Natural killer cell (primary cell): ENCODE results near the gene KY. TPM values are rescaled to one million over a fixed set of nuclear protein-coding genes. Genes with fewer than 3 reads are reported as not detected.

ENCODE experiments used
- ATAC-seq, 3 donors: fragments of 150-1000 bp in 2 of 3; fragments of 200-7000 bp in 1 of 3; cut with Tn5 transposase; 1 replicate in 1 of 3; 2 replicates in 2 of 3; pipeline ENCODE4 v1.10.0; 2021; ENCODE audit warnings: mild to moderate bottlenecking in 2 of 3, moderate library complexity in 2 of 3
- DNase-seq, 2 donors: peaks; one replicate each; pipeline versions ENCODE4 v3.0.0 to v3.0.0-alpha.2; 2013 to 2021; ENCODE audit warnings: mixed read lengths in 1 of 2
- H3K27ac ChIP-seq: one replicate; pipeline ENCODE4 v1.5.1; 2013; ENCODE audit warnings: mild to moderate bottlenecking, low read length
- H3K27me3 ChIP-seq: one replicate; pipeline ENCODE4 v1.6.1; 2013; ENCODE audit warnings: low read length; ENCODE audit not compliant: control insufficient read depth, insufficient read depth
- H3K36me3 ChIP-seq: one replicate; pipeline ENCODE4 v1.6.1; 2013; ENCODE audit warnings: low read length; ENCODE audit not compliant: control insufficient read depth, insufficient read depth
- H3K4me1 ChIP-seq: one replicate; pipeline ENCODE4 v1.6.1; 2013; ENCODE audit warnings: low read length; ENCODE audit not compliant: control insufficient read depth, insufficient read depth
- H3K4me3 ChIP-seq: one replicate; pipeline ENCODE4 v1.5.1; 2013; ENCODE audit warnings: low read length
- H3K9me3 ChIP-seq: one replicate; pipeline ENCODE4 v1.6.1; 2013; ENCODE audit warnings: low read length; ENCODE audit not compliant: control insufficient read depth, insufficient read depth
- H3K27ac Mint-ChIP-seq, 2 donors: one replicate each; pipeline ENCODE4 v1.8.0; 2022; ENCODE audit warnings: mild to moderate bottlenecking in 2 of 2, mixed read lengths in 2 of 2, moderate library complexity in 1 of 2
- H3K27me3 Mint-ChIP-seq, 2 donors: one replicate each; pipeline ENCODE4 v1.8.0; 2022; ENCODE audit warnings: low read depth in 2 of 2, mixed read lengths in 2 of 2
- H3K36me3 Mint-ChIP-seq: one replicate; pipeline ENCODE4 v1.8.0; 2022; ENCODE audit warnings: mixed read lengths
- H3K4me1 Mint-ChIP-seq, 2 donors: one replicate each; pipeline ENCODE4 v1.8.0; 2022; ENCODE audit warnings: mixed read lengths in 2 of 2
- H3K4me3 Mint-ChIP-seq: one replicate; pipeline ENCODE4 v1.8.0; 2022; ENCODE audit warnings: mild to moderate bottlenecking, moderate library complexity, mixed read lengths
- H3K9me3 Mint-ChIP-seq, 2 donors: one replicate each; pipeline ENCODE4 v1.8.0; 2022; ENCODE audit warnings: mixed read lengths in 2 of 2
- WGBS: methylation state at CpG from one replicate; pipeline ENCODE4 v1.1.7; 2013; ENCODE audit warnings: missing lambda C conversion rate; ENCODE audit not compliant: insufficient coverage; 5-methylcytosine and 5-hydroxymethylcytosine counted together
- intact Hi-C: fragments of 100-400 bp; cut with micrococcal nuclease; formaldehyde crosslinking; loops from one replicate; pipeline ENCODE4 v1.14.2; 2022
- total RNA-seq, 4 donors: library from RNA; stranded (reverse); fragments of 120-200 nt in 1 of 4; gene quantifications; one replicate each; pipeline versions ENCODE4 v1.2.3 to v1.2.4, GENCODE V29; 2013 to 2022
- TF ChIP-seq, protein P1 (sequence below): fragments of 200-600 bp; IDR thresholded peaks from one replicate; pipeline ENCODE4 v1.8.0; 2022; ENCODE audit warnings: antibody characterized with exemption

Gene KY, protein sequence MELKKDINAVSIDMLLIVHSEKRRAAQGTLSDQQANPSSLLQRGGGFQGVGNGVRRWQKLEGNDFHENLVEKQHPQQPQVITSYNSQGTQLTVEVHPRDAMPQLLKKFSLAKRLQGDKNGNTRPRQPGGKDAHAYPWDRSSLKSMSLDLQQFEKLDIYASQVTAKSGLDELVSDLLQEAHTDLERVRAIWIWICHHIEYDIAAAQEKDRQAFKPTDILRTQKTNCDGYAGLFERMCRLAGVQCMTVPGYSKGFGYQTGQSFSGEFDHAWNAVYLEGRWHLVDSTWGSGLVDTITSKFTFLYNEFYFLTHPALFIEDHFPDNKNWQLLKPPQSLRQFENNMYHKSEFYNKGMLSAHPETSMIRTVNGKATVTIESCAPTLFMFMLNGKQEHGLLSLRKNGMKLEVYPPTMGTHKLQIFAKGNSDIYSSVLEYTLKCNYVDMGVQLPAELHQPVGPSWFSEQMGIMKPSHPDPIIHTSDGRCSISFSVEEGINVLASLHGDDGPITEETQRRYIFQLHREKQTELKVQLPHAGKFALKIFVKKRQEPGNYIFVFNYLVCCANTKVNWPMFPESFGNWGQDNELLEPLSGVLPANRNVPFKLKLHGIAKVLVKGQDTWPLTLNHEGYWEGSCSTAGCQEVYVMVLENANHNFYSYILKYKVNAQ
- under 1 TPM in 1 of 3 donors, not detected in 2; 0.15 TPM for total RNA-seq
- 0.16 TPM for total RNA-seq (2013)

DNA sequence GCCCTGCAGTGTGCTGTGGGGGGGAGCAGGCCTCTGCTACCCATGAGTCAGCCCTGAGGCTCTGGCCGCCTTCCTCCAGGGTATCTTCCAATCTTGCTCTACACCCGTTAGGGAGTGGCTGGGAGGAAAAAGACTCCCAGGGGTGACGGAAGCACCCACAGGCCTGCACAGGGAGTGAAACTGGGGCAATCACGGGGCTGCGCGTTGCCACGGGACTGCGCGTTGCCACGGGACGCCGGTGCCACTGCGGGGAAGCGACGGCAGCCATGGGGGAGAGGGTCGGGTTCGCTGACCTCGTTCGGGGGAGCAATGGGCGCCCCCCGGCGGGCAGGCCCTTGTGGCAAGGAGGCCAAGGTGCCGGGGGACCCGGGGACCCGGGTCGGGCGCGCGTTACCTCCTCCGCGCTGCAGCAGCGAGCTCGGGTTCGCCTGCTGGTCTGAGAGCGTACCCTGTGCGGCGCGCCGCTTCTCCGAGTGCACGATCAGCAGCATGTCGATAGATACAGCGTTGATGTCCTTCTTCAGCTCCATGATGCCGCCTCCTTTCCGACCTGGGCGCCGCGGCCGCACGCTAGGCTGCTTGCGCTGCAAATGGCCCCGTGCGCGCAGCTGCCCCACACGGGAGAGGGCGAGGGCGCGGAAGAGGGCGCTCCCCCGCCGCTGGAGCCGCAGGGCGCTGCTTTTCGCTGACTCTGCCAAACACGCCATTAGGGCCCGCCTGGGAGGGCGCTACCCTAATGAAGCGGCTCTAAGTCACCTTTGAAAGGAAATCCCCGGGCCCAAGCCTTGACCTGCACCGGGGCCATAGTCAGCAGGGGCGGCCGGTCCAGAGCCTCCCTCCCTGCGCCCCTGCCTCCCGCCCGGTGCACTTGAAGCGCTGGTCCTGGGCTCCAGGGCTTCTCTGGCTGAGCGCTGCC lies at the start of gene KY:
KY (minus strand) TSS at position 592 of the 916 bp plus-strand sequence; CDS start at position 530, 62 bp downstream.
- H3K27ac Mint-ChIP-seq = no peak within 1 kb of the TSS

DNA sequence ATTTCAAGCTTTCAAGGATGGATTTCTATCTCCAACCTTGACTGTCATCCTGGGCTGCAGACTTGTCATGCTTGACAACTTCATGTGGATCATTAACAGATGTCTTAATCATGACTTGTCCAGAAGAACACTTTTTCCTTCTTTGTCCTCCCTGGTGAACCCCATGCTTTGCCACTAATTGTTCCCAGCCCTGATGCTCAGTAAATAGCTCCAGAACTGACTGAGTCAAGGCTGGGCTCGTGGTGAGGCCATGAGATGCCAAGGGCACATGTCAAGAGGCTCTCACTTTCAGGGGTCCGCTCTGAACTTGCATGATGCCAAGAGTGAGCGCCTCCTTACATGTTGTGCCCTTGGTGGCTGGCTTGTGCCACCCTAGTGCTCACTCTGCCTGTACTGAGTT lies 48.9 kb upstream of the KY start:
- ATAC-seq = no peak

More for the DNA sequence above, at the start of gene KY:
- Histone ChIP-seq H3K4me1 (no peaks in the 10 kb centered on the region), H3K27ac (no peak within 1 kb of the TSS), H3K36me3 (no peaks in the 10 kb centered on the region), H3K27me3 (no peaks in the 10 kb centered on the region), H3K4me3 (no peak within 1 kb of the TSS), H3K9me3 (no peaks in the 10 kb centered on the region)
- Mint-ChIP-seq H3K4me3 (no peak within 1 kb of the TSS), H3K4me1 (no peaks in the 10 kb centered on the region), H3K27me3 (peaks cover 13 to 25% of the 10 kb centered on the region in 2 donors), H3K9me3 (no peaks in the 10 kb centered on the region), H3K36me3 (no peaks in the 10 kb centered on the region)
- 6% methylated on average over 77 of the region's 77 CpGs for WGBS
- TF ChIP-seq, protein P1, sequence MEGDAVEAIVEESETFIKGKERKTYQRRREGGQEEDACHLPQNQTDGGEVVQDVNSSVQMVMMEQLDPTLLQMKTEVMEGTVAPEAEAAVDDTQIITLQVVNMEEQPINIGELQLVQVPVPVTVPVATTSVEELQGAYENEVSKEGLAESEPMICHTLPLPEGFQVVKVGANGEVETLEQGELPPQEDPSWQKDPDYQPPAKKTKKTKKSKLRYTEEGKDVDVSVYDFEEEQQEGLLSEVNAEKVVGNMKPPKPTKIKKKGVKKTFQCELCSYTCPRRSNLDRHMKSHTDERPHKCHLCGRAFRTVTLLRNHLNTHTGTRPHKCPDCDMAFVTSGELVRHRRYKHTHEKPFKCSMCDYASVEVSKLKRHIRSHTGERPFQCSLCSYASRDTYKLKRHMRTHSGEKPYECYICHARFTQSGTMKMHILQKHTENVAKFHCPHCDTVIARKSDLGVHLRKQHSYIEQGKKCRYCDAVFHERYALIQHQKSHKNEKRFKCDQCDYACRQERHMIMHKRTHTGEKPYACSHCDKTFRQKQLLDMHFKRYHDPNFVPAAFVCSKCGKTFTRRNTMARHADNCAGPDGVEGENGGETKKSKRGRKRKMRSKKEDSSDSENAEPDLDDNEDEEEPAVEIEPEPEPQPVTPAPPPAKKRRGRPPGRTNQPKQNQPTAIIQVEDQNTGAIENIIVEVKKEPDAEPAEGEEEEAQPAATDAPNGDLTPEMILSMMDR = no peak
- no peak for ATAC-seq
- intact Hi-C loops = no loop called here
- no peak for DNase-seq

DNA sequence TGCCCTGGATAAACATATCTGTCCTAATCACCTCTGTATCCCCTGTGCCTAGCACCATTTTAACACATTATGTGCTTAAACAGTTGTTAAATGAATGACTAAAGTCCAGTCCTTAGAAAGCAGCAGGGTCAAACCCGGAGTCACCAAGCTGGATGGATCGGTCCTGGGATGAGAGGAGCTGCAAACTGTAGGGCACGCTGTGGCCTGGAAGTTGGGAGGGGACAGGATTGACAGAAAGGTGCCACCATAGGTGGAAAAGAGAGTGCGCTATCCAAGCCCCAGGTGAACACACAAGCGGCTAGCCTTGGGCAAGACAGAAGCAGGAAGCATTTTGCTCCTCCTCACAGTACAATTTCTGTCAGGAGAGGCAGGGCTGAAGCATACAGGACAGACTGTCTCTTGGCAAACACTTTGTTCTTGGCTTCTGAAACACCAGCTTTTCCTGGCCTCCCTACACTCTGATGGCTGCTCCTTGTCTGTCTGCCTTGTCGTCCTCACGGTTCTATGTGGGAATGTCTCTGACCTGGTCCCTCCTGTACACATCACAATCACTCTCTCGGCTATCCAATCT lies 48.4 kb upstream of the KY start:
- Histone ChIP-seq H3K27me3 (no peaks in the 10 kb centered on the region), H3K4me1 (no peaks in the 10 kb centered on the region), H3K36me3 (no peaks in the 10 kb centered on the region), H3K27ac (no peak overlapping the region), H3K9me3 (no peaks in the 10 kb centered on the region), H3K4me3 (no peak overlapping the region)
- Mint-ChIP-seq H3K4me1 (no peaks in the 10 kb centered on the region), H3K36me3 (no peaks in the 10 kb centered on the region), H3K9me3 (peaks cover 2% of the 10 kb centered on the region in 2 donors), H3K4me3 (no peak overlapping the region), H3K27ac (no peak overlapping the region), H3K27me3 (peaks cover 4 to 6% of the 10 kb centered on the region in 2 donors)
- ATAC-seq = no peak
- WGBS = 88% methylated on average over 8 of the region's 8 CpGs
- intact Hi-C loops = no loop called here
- TF ChIP-seq, protein P1 = no peak
- DNase-seq = no peak

More for the DNA sequence above, 48.9 kb upstream of the KY start:
- H3K27me3 ChIP-seq = no peaks in the 10 kb centered on the region
- Mint-ChIP-seq H3K4me1 (no peaks in the 10 kb centered on the region), H3K4me3 (no peak overlapping the region), H3K27me3 (peaks cover 5 to 6% of the 10 kb centered on the region in 2 donors), H3K9me3 (peaks cover 2 to 3% of the 10 kb centered on the region in 2 donors), H3K36me3 (no peaks in the 10 kb centered on the region), H3K27ac (no peak overlapping the region)
- no peak overlapping the region for H3K4me3 ChIP-seq
- 80% methylated on average over 3 of the region's 3 CpGs for WGBS
- H3K9me3 ChIP-seq = no peaks in the 10 kb centered on the region
- H3K36me3 ChIP-seq = no peaks in the 10 kb centered on the region
- intact Hi-C loops = no loop called here
- H3K4me1 ChIP-seq = no peaks in the 10 kb centered on the region
- TF ChIP-seq, protein P1 = no peak
- no peak overlapping the region for H3K27ac ChIP-seq
- DNase-seq = no peak
